MCF 10A (cell line): Measurements from ENCODE around the gene RPL36. TPM values are rescaled to one million over a fixed set of nuclear protein-coding genes. Genes with fewer than 3 reads are reported as not detected.

ENCODE experiments used
- BruUV-seq: library from RNA; stranded (reverse); fragments of 400-500 nt; replicated peaks from 2 replicates; lab custom pipeline; 2021; lab: Mats Ljungman, UMichigan
- CTCF ChIA-PET: fragments of 300-600 bp; sonication (Branson Sonifier 250); formaldehyde crosslinking; extraction: SDS; loops from one replicate; lab custom pipeline; 2021; ENCODE audit warnings: antibody characterized with exemption, inconsistent platforms; lab: Yijun Ruan, JAX
- POLR2A ChIA-PET: fragments of 300-600, 350-650 bp; sonication (Branson Sonifier 250); formaldehyde crosslinking; extraction: SDS; loops from one replicate; lab custom pipeline; 2020; ENCODE audit warnings: antibody characterized with exemption, inconsistent platforms; lab: Yijun Ruan, JAX
- DNase-seq: peaks from one replicate; pipeline ENCODE4 v3.0.0-alpha.2; 2018; ENCODE audit not compliant: unreplicated experiment
- H3K27ac Mint-ChIP-seq: one replicate; pipeline ENCODE4 v1.8.0; 2022; ENCODE audit warnings: mild to moderate bottlenecking, low read depth, mixed read lengths; ENCODE audit not compliant: unreplicated experiment
- H3K27me3 Mint-ChIP-seq: one replicate; pipeline ENCODE4 v1.8.0; 2022; ENCODE audit warnings: mixed read lengths; ENCODE audit not compliant: insufficient read depth, unreplicated experiment
- H3K36me3 Mint-ChIP-seq: one replicate; pipeline ENCODE4 v1.8.0; 2022; ENCODE audit warnings: mild to moderate bottlenecking, moderate library complexity, mixed read lengths; ENCODE audit not compliant: insufficient read depth, unreplicated experiment
- H3K4me1 Mint-ChIP-seq: one replicate; pipeline ENCODE4 v1.8.0; 2022; ENCODE audit warnings: mixed read lengths; ENCODE audit not compliant: insufficient read depth, unreplicated experiment
- H3K4me3 Mint-ChIP-seq: one replicate; pipeline ENCODE4 v1.8.0; 2022; ENCODE audit warnings: mild to moderate bottlenecking, moderate library complexity, mixed read lengths; ENCODE audit not compliant: unreplicated experiment
- H3K9me3 Mint-ChIP-seq: one replicate; pipeline ENCODE4 v1.8.0; 2022; ENCODE audit warnings: mixed read lengths; ENCODE audit not compliant: unreplicated experiment
- intact Hi-C: fragments of 100-400 bp; cut with micrococcal nuclease; formaldehyde crosslinking; loops from 2 replicates; pipeline ENCODE4 v1.14.1; 2022
- total RNA-seq: library from RNA; stranded (reverse); gene quantifications from 2 replicates; pipeline ENCODE4 v1.2.3, GENCODE V29; 2022
- TF ChIP-seq, protein P1 (sequence below): fragments of 200-600 bp; IDR thresholded peaks from one replicate; pipeline ENCODE4 v1.8.0; 2022; ENCODE audit warnings: antibody characterized with exemption, mild to moderate bottlenecking; ENCODE audit not compliant: unreplicated experiment

The RPL36 gene
- total RNA-seq, 1 experiment from 2014 or later, result 1,569 TPM

DNA sequence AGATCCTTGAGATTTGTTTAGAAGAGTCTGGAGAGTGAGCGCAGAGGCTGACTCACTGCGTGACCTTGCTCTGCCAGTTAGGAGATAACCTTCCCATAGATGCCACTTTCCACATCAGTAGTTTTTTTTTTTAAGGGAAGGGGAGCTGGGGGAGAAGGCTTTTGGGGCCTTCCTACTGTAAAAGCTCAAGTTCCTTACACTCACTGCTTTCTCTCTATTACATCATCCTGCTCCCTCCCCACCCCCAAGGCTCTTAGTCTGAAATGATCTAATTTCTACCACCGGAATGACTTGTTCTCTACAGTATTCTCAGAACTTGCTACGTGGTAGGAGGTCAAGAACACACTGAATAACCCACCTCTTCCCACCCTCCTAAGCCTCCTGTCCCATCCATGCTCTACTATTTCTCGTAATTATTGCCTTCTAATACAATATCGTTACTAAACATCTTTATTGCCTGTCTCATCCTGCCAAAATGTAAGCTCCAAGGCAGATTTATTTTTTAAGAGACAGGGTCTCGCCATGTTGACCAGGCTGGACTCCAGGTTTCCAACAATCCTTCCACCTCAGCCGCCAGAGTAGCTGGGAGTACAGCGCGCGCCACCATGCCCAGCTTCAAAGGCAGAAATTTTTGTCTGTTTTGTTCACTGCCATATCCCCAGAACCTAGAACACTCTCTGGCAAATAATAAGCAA lies 28.6 kb downstream of the RPL36 start:
- intact Hi-C loops, result no loop called here
- Mint-ChIP-seq H3K9me3 (no peaks in the 10 kb centered on the region), H3K27me3 (no peaks in the 10 kb centered on the region), H3K4me1 (peaks cover 3% of the 10 kb centered on the region), H3K4me3 (peak overlapping the region; percentile 86), H3K36me3 (peaks cover 43% of the 10 kb centered on the region), H3K27ac (peak overlapping the region; percentile 89)
- TSS peak; percentile 99 for BruUV-seq
- ChIA-PET CTCF (interaction anchor here (0.5 to 5.0 kb wide), 6 partner anchors 9 to 1731 kb away, joined by 3 to 43 read pairs (median 6); partner anchors contain the start of gene RPL36), POLR2A (interaction anchor here (0.6 to 6.4 kb wide), 17 partner anchors 10 to 896 kb away, joined by 3 to 119 read pairs (median 5); partner anchors contain the start of genes CRB3, DUS3L, NDUFA11 and RPL36)
- TF ChIP-seq, protein P1, sequence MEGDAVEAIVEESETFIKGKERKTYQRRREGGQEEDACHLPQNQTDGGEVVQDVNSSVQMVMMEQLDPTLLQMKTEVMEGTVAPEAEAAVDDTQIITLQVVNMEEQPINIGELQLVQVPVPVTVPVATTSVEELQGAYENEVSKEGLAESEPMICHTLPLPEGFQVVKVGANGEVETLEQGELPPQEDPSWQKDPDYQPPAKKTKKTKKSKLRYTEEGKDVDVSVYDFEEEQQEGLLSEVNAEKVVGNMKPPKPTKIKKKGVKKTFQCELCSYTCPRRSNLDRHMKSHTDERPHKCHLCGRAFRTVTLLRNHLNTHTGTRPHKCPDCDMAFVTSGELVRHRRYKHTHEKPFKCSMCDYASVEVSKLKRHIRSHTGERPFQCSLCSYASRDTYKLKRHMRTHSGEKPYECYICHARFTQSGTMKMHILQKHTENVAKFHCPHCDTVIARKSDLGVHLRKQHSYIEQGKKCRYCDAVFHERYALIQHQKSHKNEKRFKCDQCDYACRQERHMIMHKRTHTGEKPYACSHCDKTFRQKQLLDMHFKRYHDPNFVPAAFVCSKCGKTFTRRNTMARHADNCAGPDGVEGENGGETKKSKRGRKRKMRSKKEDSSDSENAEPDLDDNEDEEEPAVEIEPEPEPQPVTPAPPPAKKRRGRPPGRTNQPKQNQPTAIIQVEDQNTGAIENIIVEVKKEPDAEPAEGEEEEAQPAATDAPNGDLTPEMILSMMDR, result no peak
- peak; percentile 74 for DNase-seq

DNA sequence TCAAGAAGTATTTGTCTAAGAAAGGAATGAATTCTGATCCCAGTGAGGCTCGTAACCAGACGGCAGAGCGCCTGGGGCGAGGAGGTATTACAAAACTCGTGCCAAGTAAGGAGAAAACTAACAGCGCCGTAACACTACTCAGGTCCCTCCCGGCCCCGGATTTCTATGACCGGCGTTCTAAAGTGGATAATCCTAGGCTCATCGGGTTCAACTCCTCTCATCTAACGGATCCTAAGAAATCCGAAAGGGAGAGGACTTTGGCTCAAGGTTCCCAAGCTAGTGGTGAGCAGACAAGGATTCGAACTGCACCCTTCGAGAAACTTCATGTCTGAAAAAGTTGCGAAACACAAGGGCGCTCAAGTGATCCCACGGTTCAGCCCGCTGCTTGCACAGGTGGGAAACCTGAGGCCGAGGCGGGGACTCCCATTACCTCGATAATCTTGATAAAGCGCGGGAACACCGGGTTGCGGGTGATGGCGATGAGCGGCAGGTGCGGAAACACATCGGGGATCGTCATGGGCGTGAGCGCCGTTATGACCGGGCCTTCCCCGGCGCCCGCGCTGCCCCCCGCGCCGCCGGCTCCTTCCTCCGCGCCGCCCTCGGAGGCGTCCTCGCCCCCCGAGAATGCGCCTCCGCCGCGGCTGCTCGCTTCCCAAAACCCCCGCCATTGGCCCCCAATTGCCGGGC lies 29.3 kb downstream of the RPL36 start:
- Mint-ChIP-seq H3K36me3 (peaks cover 40% of the 10 kb centered on the region), H3K4me3 (peak overlapping the region; percentile 86), H3K9me3 (no peaks in the 10 kb centered on the region), H3K4me1 (peaks cover 3% of the 10 kb centered on the region), H3K27ac (peak overlapping the region; percentile 89), H3K27me3 (no peaks in the 10 kb centered on the region)
- POLR2A ChIA-PET, result interaction anchor here (0.6 to 6.4 kb wide), 26 partner anchors 8 to 745 kb away, joined by 3 to 119 read pairs (median 5); partner anchors contain the start of genes CLPP, CRB3, DUS3L and NDUFA11
- intact Hi-C loops, result no loop called here
- TF ChIP-seq, protein P1, result no peak
- peak; percentile 65 for DNase-seq
- TSS peak; percentile 60 for BruUV-seq
- CTCF ChIA-PET, result interaction anchor here (0.6 to 5.0 kb wide), 5 partner anchors 14 to 171 kb away, joined by 3 to 43 read pairs (median 4); partner anchors contain the start of gene RPL36

DNA sequence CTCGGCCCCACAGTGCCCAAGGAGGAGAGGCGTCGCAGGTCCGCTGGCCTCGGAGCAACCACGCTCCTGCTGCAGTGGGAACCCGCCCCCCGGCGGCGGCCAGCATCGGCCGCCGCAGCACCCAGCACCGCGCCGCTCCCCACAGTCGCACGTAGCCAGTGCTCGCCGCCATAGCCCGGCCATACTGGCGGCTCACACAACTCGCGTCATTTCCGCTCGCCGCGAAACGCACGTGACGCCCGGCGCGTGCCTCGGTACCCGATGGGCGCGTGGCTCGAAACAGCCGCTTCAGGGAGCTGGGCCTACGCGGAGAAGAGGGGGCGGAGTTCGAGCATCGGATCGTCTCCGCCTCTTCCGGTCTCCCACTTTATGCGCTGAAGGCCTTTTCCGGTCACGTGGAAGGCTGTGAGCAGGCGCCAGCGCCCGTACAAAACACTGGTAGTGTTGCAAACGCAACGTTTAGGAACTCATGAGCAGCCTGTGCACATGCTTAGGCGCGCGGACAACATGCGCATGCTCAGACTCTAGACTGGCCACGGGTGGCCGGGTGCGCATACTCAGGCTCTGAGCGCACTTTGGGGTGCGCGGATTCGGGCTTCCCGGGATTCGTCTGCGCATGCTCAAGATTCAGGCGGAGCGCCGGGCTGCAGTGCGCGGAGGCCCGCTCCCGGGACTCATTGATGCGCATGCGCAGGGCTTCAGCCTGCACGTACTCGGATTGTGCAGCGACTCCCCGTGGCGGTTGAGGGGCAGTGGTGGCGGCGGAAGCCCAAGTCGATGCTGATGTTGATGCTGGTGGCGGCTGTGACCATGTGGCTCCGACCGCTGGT lies 30.1 kb downstream of the RPL36 start, which contains the start of the genes CATSPERD and LONP1:
TSS of gene CATSPERD (plus strand) at position 677 of the 830 bp plus-strand sequence. CDS start at position 778, 101 bp downstream.
TSS of gene LONP1 (minus strand) at position 186 of the 830 bp plus-strand sequence. CDS start at position 172, 14 bp downstream.
- Mint-ChIP-seq H3K9me3 (no peaks in the 10 kb centered on the region), H3K36me3 (peaks cover 32% of the 10 kb centered on the region), H3K27ac (peak within 1 kb of the TSS; percentile 89), H3K4me1 (peaks cover 3% of the 10 kb centered on the region), H3K27me3 (no peaks in the 10 kb centered on the region), H3K4me3 (peak within 1 kb of the TSS; percentile 86)
- BruUV-seq, result no TSS peak
- ChIA-PET CTCF (interaction anchor here (0.6 to 5.0 kb wide), 9 partner anchors 12 to 780 kb away, joined by 3 to 43 read pairs (median 3); partner anchors contain the start of gene RPL36), POLR2A (interaction anchor here (0.5 to 6.4 kb wide), 26 partner anchors 9 to 1802 kb away, joined by 3 to 119 read pairs (median 4); partner anchors contain the start of genes CLPP, DUS3L, MCOLN1 and NDUFA11)
- TF ChIP-seq, protein P1, result peak; percentile 84
- intact Hi-C loops, result loop anchor here (1.0 kb wide), 2 partner anchors 30 to 53 kb away; partner anchors contain the start of gene RPL36
- peak; percentile 99 for DNase-seq
